RPMI7951 (cell line): ENCODE measurements around the gene KIRREL1. TPM values are rescaled to one million over a fixed set of nuclear protein-coding genes. Genes with fewer than 3 reads are reported as not detected.
A peak's percentile ranks its signal among the peaks of the same experiment; 100 is the strongest.
"Not testable (repeated sequence)": the region's sequence is repeated elsewhere in the genome, so short reads cannot be mapped to it uniquely, and the experiment has no call there.

Experiments used
- DNase-seq: peaks from one replicate; pipeline ENCODE4 v3.0.0-alpha.2; 2012; ENCODE audit warnings: low read depth
- total RNA-seq: library from RNA; depleted of rRNA; stranded (reverse); fragments of >200 nt; shearing (Covaris generic); gene quantifications from 2 replicates; pipeline ENCODE4 v1.2.3, GENCODE V29; 2014

KIRREL1 gene
- total RNA-seq, 1 experiment from 2014 or later, result 77.3 TPM

DNA sequence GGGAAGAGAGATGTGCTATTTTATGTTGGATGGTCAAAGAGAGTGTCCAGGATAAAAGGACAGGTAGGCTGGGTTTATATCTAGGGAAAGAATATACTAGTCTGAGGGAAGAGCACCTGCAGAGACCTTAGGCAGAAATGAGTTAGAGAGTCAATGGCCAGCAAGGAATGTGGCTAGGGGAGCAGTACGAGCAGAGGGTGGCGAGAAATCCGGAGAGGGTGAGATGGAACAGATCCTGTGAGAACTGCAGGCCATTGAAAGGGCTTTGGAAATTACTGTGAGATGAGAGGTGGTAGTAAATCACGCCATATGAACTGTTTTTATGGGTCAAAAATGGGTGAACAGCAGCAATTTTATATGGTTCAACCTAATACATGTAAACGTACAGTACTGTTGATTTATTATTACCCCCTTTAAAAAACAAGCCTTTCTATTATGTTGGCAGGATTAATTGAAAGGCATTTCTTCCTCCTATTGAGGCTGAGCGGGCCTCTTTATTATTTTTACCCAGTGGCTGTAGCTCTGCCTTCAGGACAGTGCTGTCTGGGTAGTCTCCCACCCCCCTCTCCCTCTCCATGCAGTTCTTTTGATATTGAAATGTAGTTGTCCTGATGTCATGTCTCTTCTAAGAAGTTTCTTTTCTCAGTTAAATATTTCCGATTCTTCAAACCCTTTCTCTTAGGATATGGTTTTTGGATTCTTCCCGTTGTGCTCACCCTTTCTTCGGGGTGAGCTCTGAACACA lies 112.1 kb downstream of the KIRREL1 start:
- DNase-seq, result no peak

DNA sequence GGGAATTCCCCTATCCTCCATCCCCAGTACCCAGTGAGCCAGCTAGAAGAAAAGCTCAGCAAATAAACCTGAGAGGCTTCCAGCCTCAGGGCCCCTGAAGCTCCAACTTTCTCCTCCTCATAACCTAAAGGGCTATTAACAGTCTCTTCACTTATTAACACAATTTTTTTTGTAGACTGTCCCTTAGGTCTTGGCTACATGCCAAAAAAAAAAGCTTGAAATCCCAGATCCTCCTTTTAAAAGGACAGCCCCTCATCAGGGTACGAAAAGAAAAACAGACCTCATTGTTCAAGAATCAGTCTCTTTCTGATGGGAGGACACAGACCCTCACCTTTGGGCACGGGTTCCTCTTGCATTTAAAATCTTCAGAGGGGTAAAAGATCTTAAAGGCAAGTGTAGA lies 114.5 kb downstream of the KIRREL1 start:
- DNase-seq, result no peak

DNA sequence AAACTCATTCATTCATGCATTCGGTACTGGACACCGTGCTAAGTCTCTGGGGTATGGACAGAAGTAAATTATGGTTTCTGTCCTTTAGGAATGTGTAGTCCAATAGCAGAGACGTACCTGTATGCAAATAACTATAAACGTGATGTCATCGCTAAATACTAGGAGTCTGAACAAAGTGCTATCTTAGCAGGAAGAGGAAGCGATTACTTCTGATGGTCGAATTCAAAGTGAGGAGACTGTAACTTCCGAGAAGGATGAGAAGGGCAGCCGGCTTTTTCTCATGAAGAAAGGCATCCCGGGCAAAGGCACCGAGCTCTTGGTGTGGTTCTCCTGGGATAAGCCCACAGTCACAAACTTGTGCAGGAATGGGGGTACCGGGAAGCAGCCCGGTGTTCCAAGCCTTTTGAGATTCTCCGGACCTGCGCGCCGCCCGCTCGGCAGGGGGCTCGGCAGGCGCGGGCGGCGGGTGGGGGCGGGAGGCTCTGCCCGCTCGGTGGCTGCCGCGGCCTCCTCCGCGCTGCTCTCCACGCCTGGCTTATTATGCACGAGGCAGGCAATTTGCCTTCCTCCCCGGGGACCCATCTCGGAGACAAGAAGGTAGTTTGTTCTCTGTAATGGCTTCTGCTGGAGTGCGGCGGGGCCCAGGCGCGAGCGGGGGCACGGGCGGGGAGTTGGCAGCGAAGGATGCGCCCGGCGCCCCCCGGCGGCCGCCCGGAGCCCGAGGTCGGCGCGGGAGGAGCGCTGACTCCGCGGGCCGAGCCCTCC lies 119.7 kb downstream of the KIRREL1 start:
- DNase-seq, result peak; percentile 43

DNA sequence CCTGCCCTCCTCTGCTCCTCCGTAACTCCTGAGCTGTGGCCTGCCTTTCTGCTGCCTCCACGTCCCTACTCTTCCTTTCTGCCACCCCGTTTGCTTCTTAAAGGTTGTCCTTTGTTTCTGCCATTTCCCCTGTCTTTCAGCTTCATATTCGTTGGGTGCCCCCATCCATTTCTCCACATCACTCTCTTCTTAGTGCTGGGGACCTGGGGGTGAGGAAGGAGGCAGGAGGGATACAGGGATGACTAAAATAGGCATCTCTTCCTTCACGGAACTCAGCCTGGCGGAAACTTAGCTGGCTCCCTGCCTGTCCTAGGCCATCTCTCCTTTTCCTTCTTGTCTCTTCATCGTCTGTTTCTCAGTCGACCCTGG lies 120.3 kb downstream of the KIRREL1 start:
- no peak for DNase-seq

DNA sequence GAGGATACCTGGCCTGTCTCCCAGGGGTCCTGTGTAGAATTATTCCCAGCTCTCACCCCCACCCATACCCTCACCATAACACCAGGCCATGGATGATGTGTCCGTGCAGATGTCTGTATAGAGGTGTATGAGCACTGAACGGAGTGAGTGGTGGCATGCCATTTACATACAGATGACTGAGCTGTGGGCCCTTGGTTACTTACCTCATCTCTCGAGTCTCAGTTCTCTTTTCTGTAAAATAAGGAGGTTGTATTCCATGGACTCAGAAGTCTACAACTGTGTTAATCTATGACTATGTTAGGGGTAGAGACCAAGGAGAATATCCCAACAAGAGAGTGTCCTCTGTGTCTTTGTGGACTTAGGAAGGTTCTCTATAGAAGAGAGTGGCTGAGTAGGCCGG lies 121.7 kb downstream of the KIRREL1 start:
- no peak for DNase-seq

DNA sequence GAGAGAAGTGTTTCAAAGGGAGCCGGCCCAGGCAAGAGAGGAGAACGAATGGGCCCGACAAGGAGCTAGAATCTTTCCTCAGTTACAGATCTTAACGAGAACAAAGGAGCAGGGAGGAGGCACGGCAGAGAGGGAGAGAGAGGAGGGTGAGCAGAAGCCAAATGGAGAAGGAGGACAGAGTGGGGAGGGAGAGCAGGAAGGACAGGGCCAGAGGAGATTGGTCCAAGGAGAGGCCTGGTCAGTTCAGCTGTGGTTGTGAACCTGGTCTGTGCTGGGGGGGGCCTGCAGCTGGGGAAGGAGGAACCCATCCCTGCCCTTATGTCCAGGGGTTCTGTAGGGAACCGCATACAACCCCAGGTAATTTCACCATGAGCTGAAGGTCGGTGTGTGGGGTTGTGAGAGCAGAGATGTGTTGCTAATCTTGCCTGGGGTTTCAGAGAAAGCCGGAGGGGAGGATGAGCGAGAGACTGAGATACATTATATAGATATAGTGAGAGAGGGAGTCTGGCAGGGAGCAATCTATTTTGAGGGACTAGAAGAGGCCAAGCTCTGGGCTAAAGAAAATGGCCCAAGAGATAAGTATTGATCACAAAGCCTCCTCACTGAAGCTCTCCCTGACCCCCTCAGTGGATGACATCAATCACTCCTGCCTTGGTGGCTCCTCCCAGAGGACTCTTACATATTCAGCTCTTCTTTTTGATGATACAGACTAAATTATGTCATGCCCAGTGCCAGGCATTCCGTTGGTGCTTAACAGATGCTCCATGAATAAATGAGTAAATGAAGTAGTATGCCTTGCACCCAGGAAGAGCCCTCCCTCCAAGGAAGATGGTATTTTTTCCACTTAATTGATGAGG lies 123.1 kb downstream of the KIRREL1 start:
- no peak for DNase-seq

DNA sequence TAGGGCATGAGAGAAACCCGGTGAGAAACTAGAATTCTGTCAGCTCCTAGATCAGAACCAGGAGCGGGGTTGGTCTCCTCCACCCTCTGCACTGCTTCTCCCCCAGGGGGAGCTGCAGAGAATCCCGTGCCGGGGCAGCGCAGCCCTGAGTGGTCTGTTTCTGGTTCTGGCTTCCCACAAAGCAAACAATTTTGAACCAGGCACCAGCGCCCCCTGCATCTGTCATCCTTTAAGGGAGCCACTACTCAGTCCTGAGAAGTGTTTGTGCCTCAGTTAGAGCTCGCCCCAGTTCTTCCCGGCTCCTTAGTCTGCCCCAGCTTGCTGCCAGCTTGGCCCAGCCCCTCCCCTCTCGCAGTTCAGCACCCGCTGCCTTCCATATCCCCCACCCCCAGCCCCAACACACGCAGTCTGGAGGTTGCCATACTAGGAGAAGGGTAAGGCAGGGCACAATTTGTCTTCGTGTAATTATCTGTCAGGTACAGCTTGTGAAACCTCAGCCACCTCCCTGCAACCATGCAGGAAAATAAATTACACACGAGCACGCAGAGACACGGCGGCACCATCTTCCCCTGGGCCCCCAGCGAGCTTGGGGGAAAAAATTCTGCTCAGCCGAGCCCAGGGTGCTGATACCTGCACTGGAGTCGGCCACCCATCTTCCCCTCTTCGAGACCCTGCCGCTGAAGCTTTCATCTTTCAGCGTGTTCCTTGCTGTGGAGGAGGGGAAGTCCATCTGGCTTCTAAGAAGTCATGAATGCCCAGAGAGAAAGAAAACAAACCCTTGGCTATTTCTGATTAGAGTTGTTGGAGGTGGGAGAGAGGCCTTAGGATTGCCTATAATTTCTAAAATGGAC lies 124.6 kb downstream of the KIRREL1 start:
- DNase-seq, result peak; percentile 64

DNA sequence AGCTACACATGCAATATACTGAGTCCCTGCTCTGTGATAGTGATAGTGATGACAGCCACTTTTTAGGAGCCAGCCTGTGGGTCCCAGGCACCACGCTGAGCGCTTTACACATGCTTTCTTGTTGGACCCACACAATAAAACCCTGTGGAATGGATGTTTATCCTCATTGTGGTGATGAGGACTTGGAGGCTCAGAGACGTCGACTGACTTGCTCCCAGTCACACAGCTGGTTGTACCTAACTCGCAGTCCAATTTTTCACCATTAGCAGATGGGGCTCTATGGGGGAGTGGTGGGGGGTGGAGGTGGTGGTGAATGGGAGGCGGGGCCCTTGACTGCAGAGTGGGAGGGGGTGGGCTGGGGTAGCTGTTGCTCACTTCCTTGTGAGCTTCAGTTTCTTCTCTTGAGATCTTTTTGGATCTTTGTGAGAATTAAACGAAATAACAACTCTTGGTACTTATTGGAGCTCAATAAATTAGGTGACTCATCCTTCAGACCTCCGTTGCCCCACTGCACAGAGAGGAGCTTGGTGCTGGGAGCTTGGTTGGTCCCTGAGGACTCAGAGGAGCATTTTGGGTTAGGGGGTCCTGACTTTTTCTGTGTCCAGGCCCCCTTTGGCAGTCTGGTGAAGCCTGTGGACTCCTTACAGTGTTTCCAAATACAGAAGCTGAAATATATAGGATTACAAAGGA lies 125.4 kb downstream of the KIRREL1 start:
- DNase-seq, result no peak

DNA sequence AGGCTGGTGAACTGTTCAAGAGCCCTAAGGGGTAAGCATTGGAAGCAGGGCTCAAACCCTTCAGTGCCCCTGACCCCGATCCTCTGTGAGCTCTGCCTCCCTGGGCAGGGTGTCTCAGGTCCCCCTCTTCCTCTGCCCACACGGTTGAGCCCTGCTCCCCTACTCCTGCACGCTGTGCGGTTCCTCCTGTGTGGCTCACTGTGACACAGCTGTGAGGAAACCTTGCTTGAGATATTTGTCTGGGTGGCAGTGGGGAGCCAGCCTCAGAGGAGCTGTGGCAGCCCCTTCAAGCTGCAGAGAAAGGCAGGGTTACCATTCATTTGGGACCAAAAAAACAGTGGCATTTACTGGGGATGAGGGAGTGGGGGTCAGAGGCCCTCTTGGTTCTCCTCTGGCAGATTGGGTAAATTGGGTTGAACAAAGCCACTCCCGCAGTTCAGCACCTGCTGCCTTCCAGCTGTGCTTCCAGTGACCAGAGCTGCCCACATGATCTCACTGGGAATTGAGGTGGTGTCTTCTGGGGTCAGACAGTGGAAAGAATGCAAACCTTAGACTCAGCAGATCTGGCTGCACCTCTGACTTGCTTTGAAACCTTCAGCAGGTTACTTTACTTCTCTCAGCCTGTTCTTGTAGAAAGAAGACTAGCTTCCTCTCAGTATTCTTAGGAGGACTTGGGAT lies 126.7 kb downstream of the KIRREL1 start:
- DNase-seq, result no peak

DNA sequence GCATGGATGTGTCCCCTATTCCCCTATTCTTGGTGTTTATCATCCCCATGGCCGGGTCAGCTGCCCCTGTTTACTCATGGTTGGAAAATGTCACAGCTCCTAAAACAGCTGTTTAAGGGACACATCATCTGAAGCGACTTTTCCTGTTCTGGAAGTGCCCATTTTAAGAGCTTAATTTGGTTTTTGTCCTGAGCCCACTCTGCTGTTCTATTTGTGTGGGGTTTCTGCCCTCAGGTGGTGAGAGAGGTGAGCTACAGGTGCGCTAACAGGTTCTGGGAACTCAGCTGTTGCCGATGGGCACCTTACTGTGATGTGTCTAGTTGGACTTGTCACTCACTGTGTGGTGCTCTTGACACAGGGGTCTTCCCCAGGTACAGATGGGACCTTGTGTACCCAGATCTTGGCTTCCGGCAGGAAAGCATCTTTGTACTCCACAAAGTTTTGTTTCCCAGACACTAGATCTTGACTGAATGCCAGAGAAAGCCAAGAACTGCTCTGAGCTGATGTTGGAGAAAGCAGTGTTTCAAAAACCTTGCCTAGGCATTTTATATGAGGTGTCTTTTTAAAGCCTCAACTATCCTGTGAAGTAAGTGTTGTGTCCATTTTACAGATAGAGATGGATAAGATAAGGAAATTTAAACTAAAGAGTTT lies 128.3 kb downstream of the KIRREL1 start:
- DNase-seq, result peak; percentile 57

DNA sequence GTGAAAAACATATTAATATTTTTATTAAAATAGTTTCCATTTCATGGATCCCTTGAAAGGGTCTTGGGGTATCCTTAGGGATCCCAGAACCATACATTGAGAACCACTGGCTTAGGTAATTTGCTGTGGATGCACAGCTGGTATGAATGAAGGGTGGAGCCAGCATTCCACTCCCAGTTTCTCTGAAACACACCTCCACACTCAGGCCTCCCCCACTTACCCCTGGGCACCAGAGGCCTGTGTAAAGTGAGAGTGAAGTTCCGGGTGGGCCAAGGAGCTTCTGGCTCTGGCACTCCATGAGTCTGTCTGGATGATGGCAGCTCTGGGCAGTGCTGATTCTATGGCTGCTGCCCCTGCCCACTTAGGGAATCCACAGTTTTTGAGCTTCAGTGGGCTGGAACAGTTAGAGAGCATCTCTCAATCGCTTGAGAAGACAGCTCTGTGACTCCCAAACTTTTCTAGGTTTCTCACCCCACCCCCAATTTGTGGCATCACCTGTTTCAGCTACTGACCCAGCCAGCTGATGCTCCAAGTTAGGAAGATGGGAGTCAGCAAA lies 129.5 kb downstream of the KIRREL1 start:
- DNase-seq, result no peak

DNA sequence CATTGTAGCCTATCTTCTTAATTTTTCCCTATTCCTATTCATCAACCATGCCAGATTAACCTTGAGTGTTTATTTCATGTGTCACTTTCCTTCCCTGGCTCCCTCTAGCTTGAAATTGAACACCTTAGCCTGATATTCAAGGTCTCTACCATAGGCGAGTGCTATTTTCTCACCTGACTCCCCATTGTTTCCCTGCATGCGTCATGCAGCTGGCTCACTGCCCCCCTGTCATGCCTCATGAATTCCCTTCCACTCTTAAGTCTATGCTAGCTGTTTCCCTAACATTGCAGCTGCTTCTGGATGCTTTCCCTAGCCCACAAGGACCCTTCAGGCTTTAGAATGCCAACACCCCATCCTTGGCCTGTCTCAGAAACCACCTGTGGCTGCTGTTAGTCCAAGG lies 130.6 kb downstream of the KIRREL1 start:
- no peak for DNase-seq

DNA sequence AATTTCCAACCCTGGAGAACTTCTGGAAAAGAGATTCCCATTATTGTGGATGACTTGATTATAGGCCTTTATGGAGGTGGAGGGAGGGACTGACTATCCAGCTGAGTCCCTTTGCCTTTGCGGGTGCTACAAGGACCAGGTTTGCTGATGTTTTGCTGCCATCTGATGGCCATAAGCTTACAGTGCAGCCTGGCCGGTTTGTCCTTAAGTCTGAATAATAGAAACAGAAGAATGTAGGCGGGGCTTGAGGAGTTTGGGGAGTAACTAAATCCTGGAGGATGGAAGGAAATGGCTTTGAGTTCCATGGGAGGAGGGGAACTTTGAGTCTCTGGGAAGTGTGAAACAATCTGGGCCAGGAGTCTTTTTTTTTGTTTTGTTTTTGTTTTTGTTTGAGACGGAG lies 131.6 kb downstream of the KIRREL1 start:
- peak; percentile 90 for DNase-seq

DNA sequence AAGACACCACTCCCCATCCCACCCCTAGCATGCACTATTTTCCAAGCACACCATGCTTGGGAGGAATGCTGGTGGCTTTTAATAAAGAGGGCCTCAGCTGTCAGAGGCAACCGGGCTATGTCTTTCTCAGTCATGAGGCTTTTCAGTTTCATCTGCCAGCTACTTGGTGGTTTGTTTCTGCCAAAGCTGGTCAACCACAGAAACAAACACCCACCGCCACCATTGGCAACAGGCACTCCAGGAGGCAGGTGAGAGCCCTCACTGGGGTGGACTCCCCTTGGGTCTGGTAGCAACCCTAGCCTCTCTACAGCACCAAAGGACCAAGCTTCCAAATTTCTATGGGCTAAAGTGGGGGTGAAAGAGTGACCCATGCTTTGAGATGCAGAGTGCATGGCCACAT lies 133.0 kb downstream of the KIRREL1 start:
- DNase-seq, result no peak

DNA sequence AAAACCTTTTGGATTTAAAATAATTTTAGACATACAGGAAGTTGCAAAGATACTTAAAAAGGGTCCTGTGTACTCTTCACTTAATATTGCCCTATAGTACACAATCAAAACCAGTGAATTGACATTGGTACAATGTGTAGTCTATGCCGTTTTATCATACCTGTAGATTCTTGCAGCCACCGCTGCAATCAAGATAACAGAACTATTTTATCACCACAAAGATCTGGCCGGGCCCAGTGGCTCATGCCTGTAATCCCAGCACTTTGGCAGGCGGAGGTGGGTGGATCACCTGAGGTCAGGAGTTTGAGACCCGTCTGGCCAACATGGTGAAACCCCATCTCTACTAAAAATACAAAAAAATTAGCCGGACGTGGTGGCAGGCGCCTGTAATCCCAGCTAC lies 135.1 kb downstream of the KIRREL1 start:
- DNase-seq, result not testable (repeated sequence)

DNA sequence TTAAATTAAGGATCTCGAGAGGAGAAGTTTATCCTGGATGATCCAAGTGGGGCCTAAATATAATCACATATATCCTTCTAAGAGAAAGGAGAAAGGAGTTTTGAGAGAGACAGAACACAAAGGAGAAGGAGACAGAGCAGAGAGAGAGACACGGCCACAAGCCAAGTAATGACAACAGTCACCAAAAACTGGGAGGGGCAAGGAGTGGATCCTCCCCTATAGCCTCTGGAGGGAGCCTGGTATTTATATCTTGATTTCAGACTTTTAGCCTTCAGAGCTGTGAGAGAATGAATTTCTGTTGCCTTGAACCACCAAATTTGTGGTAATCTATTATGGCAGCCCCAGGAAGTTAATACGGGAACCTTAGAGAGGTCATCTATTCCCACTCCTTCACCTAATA lies 137.8 kb downstream of the KIRREL1 start:
- DNase-seq, result no peak

DNA sequence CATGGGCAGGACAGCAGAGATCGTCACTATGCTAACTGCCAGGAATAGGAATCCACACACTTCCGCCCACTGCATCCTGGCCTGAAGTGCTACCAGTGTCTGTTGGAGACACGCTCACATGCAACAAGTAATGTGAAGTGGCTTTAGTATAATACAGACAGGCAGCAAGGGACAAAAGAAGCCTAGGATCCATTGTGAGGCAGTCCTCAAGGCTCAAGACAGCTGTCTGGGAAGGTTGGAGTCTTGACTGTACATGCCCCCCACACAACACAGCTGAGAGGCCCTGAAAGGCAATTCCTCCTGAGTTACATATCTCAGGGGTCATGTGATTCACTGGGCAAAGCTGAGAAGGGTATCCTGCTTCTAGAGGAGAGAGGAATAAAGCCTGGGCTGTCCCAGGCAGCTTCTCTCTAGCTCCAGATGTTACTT lies 147.3 kb downstream of the KIRREL1 start:
- no peak for DNase-seq

DNA sequence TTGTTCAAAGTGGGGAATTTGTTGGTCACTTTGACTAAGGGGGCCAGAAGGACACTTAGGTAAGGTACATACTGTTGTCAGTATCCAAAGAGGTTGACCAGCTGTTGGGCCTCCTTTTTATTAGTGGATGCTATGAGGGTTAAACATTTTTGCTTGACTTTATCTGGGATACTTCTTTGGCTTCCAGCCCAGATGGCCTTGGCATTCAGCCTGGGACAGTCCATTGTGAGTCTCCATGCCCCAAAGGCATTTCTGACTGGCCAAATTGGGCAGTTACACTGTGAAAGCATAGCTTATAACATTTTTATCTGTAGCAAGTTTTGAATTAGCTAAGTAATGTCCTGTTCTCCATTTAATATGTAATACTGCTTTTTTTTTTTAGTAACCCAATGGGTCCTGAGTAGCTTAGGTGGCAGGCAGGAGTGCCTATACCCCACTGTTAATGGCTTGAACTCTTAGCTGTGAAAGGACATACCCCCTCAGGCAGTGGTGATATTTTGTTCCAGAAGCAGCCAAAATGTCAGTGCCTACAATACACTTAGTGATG lies 151.8 kb downstream of the KIRREL1 start:
- peak; percentile 95 for DNase-seq

DNA sequence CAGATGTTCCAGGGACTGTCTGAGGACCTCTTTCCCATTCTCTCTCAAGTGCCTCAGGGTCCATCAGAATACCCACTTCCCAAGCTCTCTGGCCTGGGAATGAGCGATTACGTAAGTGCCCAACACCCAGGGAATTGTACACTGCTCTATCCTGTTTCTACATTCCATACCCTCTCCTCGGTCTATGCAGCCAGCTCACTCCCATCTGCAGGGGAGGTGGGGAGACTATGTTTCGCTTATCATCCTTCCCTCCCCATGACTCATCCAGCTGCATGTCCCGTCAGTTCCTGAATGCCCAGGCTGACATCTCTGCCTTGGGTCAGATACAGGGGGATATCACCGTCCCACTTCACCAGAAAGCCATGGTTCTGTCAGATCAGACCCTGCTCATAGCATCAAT lies 152.7 kb downstream of the KIRREL1 start:
- peak; percentile 94 for DNase-seq
